Measurements from ENCODE around the gene LSG1. TPM values are rescaled to one million over a fixed set of nuclear protein-coding genes. Genes with fewer than 3 reads are reported as not detected.
"Not testable (repeated sequence)": the region's sequence is repeated elsewhere in the genome, so short reads cannot be mapped to it uniquely, and the experiment has no call there.

Gene LSG1
- total and polyA plus RNA-seq, 2 donors, result 21.7 to 29.5 TPM

DNA sequence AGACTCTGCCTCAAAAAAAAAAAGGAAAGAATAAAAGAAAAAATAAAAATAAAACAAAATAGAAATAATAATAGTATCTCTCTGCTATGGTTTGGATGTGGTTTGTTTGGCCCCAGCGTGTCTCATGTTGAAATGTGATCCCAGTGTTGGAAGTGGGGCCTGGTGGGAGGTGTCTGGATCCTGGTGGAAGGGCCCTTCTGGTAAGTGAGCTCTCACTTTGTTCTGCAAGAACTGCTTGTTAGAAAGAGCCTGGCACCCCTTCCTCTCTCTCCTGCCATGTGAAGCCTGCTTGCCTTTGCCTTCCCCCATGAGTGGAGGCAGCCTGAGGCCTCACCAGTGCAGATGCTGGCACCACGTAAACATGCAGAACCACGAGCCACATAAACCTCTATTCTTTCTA is 65.0 kb downstream of the LSG1 start:
- Histone ChIP-seq H3K4me1 (ENCODE audit: control insufficient read depth in 2 of 2, insufficient read depth in 2 of 2, low read length in 2 of 2) (no peaks in the 10 kb centered on the region), H3K36me3 (ENCODE audit: control insufficient read depth in 2 of 2, insufficient read depth in 2 of 2, low read length in 1 of 2) (peaks cover 0 to 3% of the 10 kb centered on the region in 2 donors), H3K27ac (ENCODE audit: low read depth in 1 of 2, low read length in 1 of 2) (no peak overlapping the region), H3K4me3 (ENCODE audit: low read length in 2 of 2) (no peak overlapping the region), H3K9me3 (ENCODE audit: control insufficient read depth in 2 of 2, insufficient read depth in 1 of 2, low read length in 1 of 2) (no peaks in the 10 kb centered on the region), H3K27me3 (ENCODE audit: control insufficient read depth in 2 of 2, insufficient read depth in 1 of 2, low read length in 1 of 2) (no peaks in the 10 kb centered on the region)
- DNase-seq (ENCODE audit: low read depth in 6 of 9, low spot score in 9 of 9), result no peak
- WGBS, result 96% methylated on average over 3 of the region's 3 CpGs

DNA sequence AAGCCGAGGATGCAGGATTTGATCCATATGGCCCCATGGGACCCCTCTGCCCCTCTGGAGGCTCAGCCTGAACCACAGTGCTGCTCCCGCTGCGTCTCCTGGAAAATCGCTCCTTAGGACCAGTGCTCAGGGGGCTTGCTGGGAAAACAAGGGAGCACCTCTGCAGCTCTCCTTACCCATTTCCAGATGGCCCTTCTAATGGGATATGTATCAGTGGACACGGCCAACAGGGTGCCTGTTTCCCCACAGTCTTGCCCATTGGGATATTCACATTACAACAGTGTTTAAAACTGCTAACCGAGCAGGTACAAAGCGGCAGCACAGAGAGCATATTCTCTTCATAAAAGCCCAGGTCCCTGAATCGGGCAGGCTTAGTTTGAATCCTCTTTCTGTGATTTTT is 65.8 kb downstream of the LSG1 start:
- H3K9me3 ChIP-seq (ENCODE audit: control insufficient read depth in 2 of 2, insufficient read depth in 1 of 2, low read length in 1 of 2), result no peaks in the 10 kb centered on the region
- no peaks in the 10 kb centered on the region for H3K27me3 ChIP-seq (ENCODE audit: control insufficient read depth in 2 of 2, insufficient read depth in 1 of 2, low read length in 1 of 2)
- no peak overlapping the region for H3K27ac ChIP-seq (ENCODE audit: low read depth in 1 of 2, low read length in 1 of 2)
- H3K36me3 ChIP-seq (ENCODE audit: control insufficient read depth in 2 of 2, insufficient read depth in 2 of 2, low read length in 1 of 2), result peaks cover 0 to 3% of the 10 kb centered on the region in 2 donors
- H3K4me1 ChIP-seq (ENCODE audit: control insufficient read depth in 2 of 2, insufficient read depth in 2 of 2, low read length in 2 of 2), result no peaks in the 10 kb centered on the region
- WGBS, result 86% methylated on average over 8 of the region's 8 CpGs
- DNase-seq (ENCODE audit: low read depth in 6 of 9, low spot score in 9 of 9), result no peak
- no peak overlapping the region for H3K4me3 ChIP-seq (ENCODE audit: low read length in 2 of 2)

GRCh38 chr3:194605314-194605713 is 66.7 kb downstream of the LSG1 start:
- DNase-seq (ENCODE audit: low read depth in 6 of 9, low spot score in 9 of 9); H3K27ac ChIP-seq (ENCODE audit: low read depth in 1 of 2, low read length in 1 of 2); H3K36me3 ChIP-seq (ENCODE audit: control insufficient read depth in 2 of 2, insufficient read depth in 2 of 2, low read length in 1 of 2); H3K4me3 ChIP-seq (ENCODE audit: low read length in 2 of 2); H3K4me1 ChIP-seq (ENCODE audit: control insufficient read depth in 2 of 2, insufficient read depth in 2 of 2, low read length in 2 of 2); H3K27me3 ChIP-seq (ENCODE audit: control insufficient read depth in 2 of 2, insufficient read depth in 1 of 2, low read length in 1 of 2); H3K9me3 ChIP-seq (ENCODE audit: control insufficient read depth in 2 of 2, insufficient read depth in 1 of 2, low read length in 1 of 2): not testable (repeated sequence)
- WGBS, result 96% methylated on average over 7 of the region's 7 CpGs

- Histone ChIP-seq H3K9me3 (ENCODE audit: control insufficient read depth in 2 of 2, insufficient read depth in 1 of 2, low read length in 1 of 2) (no peaks in the 10 kb centered on the region), H3K36me3 (ENCODE audit: control insufficient read depth in 2 of 2, insufficient read depth in 2 of 2, low read length in 1 of 2) (peaks cover 0 to 3% of the 10 kb centered on the region in 2 donors), H3K27me3 (ENCODE audit: control insufficient read depth in 2 of 2, insufficient read depth in 1 of 2, low read length in 1 of 2) (no peaks in the 10 kb centered on the region), H3K4me3 (ENCODE audit: low read length in 2 of 2) (no peak overlapping the region), H3K27ac (ENCODE audit: low read depth in 1 of 2, low read length in 1 of 2) (no peak overlapping the region), H3K4me1 (ENCODE audit: control insufficient read depth in 2 of 2, insufficient read depth in 2 of 2, low read length in 2 of 2) (no peaks in the 10 kb centered on the region)
- 97% methylated on average over 2 of the region's 2 CpGs for WGBS
- DNase-seq (ENCODE audit: low read depth in 6 of 9, low spot score in 9 of 9), result no peak
Observed at GRCh38 chr3:194604837-194605236, 67.2 kb downstream of the LSG1 start.

- Histone ChIP-seq H3K9me3 (ENCODE audit: control insufficient read depth in 2 of 2, insufficient read depth in 1 of 2, low read length in 1 of 2) (no peaks in the 10 kb centered on the region), H3K4me3 (ENCODE audit: low read length in 2 of 2) (no peak overlapping the region), H3K27ac (ENCODE audit: low read depth in 1 of 2, low read length in 1 of 2) (no peak overlapping the region), H3K36me3 (ENCODE audit: control insufficient read depth in 2 of 2, insufficient read depth in 2 of 2, low read length in 1 of 2) (peaks cover 0 to 3% of the 10 kb centered on the region in 2 donors), H3K27me3 (ENCODE audit: control insufficient read depth in 2 of 2, insufficient read depth in 1 of 2, low read length in 1 of 2) (no peaks in the 10 kb centered on the region), H3K4me1 (ENCODE audit: control insufficient read depth in 2 of 2, insufficient read depth in 2 of 2, low read length in 2 of 2) (no peaks in the 10 kb centered on the region)
- 92% methylated on average over 22 of the region's 22 CpGs for WGBS
- DNase-seq (ENCODE audit: low read depth in 6 of 9, low spot score in 9 of 9), result no peak
Observed at GRCh38 chr3:194604126-194604525, 67.9 kb downstream of the LSG1 start.

DNA sequence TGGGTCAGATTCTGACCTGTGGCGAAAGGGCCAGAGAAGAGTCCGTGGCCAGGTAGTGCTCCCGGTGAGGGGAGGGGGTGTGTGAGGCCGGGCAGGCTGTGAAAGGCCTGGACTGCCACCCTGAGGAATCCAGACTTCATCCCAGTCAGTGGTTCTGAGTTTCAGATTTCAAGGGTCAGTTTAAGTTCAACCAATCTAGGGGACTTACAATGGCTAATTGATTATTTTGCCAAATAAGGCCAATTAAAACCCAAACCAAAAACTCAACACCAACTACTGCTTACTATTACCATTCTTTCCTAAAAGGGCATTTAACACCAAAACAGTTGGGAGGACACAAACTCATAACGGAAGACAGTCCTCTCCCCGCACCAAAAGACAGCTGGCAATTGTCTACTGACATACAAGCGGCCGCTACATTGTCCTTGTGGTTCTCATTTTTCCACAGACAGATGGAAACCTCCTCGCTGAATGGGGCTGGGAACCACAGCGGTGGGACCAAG is 69.3 kb downstream of the LSG1 start:
- H3K4me1 ChIP-seq (ENCODE audit: control insufficient read depth in 2 of 2, insufficient read depth in 2 of 2, low read length in 2 of 2), result no peaks in the 10 kb centered on the region
- no peaks in the 10 kb centered on the region for H3K9me3 ChIP-seq (ENCODE audit: control insufficient read depth in 2 of 2, insufficient read depth in 1 of 2, low read length in 1 of 2)
- H3K36me3 ChIP-seq (ENCODE audit: control insufficient read depth in 2 of 2, insufficient read depth in 2 of 2, low read length in 1 of 2), result peaks cover 0 to 2% of the 10 kb centered on the region in 2 donors
- WGBS, result 96% methylated on average over 10 of the region's 10 CpGs
- H3K4me3 ChIP-seq (ENCODE audit: low read length in 2 of 2), result no peak overlapping the region
- no peak overlapping the region for H3K27ac ChIP-seq (ENCODE audit: low read depth in 1 of 2, low read length in 1 of 2)
- H3K27me3 ChIP-seq (ENCODE audit: control insufficient read depth in 2 of 2, insufficient read depth in 1 of 2, low read length in 1 of 2), result no peaks in the 10 kb centered on the region
- no peak for DNase-seq (ENCODE audit: low read depth in 6 of 9, low spot score in 9 of 9)

DNA sequence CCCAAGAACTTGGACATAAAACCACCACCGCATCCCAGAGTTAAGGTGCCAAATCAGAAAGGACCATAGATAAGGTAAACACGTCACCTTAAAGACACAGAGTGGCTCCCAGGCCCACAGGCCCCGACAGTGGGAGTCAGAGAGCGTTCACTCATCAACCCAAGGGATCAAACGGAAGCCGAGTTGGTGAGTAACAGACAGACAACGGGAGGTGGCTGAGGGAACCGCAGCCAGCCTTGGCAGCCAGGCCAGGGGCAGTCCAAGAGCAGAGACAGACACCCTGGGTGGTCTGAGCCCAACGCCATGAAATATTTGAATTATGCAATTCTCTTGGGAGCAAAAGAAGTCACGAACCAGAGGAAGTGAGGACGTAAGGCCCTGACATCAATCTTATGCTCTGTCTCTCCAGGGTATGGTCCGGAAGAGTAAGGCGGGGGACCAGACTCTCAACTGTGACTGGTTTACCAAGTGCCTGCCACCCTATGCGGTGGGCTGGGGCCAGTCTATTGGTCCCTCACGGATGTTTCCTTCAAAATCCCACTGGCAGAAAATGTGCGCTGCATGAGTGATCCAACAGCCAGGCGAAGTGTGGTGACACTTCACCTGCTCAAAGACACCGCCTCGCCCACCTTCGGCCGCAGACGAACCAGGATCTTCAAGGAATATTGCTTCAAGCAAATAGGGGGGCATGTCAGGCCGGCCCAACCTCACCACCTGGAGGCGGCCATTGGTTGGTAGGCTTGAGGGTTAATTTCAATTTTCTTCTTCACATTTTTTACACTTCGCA is 73.0 kb downstream of the LSG1 start:
- Histone ChIP-seq H3K4me3 (ENCODE audit: low read length in 2 of 2) (no peak overlapping the region), H3K27ac (ENCODE audit: low read depth in 1 of 2, low read length in 1 of 2) (no peak overlapping the region), H3K4me1 (ENCODE audit: control insufficient read depth in 2 of 2, insufficient read depth in 2 of 2, low read length in 2 of 2) (no peaks in the 10 kb centered on the region), H3K36me3 (ENCODE audit: control insufficient read depth in 2 of 2, insufficient read depth in 2 of 2, low read length in 1 of 2) (peaks cover 0 to 3% of the 10 kb centered on the region in 2 donors), H3K27me3 (ENCODE audit: control insufficient read depth in 2 of 2, insufficient read depth in 1 of 2, low read length in 1 of 2) (no peaks in the 10 kb centered on the region), H3K9me3 (ENCODE audit: control insufficient read depth in 2 of 2, insufficient read depth in 1 of 2, low read length in 1 of 2) (no peaks in the 10 kb centered on the region)
- DNase-seq (ENCODE audit: low read depth in 6 of 9, low spot score in 9 of 9), result no peak
- WGBS, result 93% methylated on average over 25 of the region's 25 CpGs

DNA sequence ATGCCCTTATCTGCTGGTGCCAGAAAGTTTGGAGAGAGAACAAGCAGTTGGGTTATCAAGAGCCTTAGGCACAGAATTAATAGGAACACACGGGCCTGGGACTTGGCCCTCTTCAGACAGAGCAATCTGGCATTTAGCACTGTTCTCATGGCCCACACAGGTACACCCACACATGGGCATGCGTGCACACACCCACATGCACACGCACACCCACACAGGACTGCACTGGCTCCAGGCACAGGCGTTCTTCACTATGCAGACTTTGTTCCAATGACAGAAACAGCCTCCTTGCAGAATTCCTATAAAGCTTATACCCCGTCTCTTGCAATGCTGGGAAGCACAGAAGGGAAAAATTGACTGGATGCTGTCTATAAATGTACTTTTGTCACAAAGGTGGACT is 75.1 kb downstream of the LSG1 start:
- no peaks in the 10 kb centered on the region for H3K4me1 ChIP-seq (ENCODE audit: control insufficient read depth in 2 of 2, insufficient read depth in 2 of 2, low read length in 2 of 2)
- no peaks in the 10 kb centered on the region for H3K9me3 ChIP-seq (ENCODE audit: control insufficient read depth in 2 of 2, insufficient read depth in 1 of 2, low read length in 1 of 2)
- peaks cover 0 to 3% of the 10 kb centered on the region in 2 donors for H3K36me3 ChIP-seq (ENCODE audit: control insufficient read depth in 2 of 2, insufficient read depth in 2 of 2, low read length in 1 of 2)
- DNase-seq (ENCODE audit: low read depth in 6 of 9, low spot score in 9 of 9), result no peak
- H3K27me3 ChIP-seq (ENCODE audit: control insufficient read depth in 2 of 2, insufficient read depth in 1 of 2, low read length in 1 of 2), result no peaks in the 10 kb centered on the region
- 97% methylated on average over 5 of the region's 5 CpGs for WGBS
- no peak overlapping the region for H3K4me3 ChIP-seq (ENCODE audit: low read length in 2 of 2)
- H3K27ac ChIP-seq (ENCODE audit: low read depth in 1 of 2, low read length in 1 of 2), result no peak overlapping the region

DNA sequence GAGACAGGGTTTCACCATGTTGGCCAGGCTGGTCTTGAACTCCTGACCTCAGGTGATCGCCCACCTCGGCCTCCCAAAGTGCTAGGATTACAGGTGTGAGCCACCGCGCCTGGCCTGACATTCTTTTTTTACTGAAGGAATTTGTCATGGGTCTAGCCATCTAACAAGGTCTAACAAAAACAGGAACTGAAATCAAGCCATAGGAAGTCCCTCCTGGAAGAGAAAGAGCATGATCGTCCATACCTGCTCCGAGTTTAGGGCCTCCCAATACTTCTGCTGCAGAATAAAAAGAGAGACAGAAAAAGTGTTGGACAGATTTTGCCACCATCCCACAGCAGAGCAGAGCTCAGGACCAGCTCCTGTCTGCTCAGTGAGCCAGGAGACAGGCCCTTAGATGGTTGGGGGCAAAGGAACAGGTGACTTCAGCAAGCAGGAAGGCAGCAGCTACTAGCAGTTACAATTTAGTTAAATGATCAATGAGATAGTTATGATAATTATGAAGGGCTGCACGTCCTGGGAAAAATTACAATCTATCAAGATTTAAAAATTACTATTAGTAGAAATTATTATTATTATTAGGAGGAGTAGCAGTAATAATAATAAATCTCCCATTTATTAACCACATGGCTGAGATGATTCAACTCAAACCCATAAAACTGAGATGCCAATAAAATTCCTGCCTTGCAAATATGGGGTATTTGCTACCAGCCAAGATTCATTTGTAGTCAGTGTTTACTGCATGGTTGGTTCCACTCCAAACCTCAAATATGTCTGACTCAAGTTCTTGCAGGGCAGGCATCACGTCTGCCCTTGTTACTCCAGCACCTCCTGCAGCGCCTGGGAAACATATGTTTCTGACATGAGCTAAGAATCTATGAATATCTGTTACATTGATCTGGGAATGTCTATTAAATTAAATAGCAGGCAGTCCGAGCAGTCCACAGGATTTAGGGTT is 78.9 kb downstream of the LSG1 start:
- DNase-seq (ENCODE audit: low read depth in 6 of 9, low spot score in 9 of 9), result no peak
- H3K27ac ChIP-seq (ENCODE audit: low read depth in 1 of 2, low read length in 1 of 2), result no peak overlapping the region
- no peaks in the 10 kb centered on the region for H3K4me1 ChIP-seq (ENCODE audit: control insufficient read depth in 2 of 2, insufficient read depth in 2 of 2, low read length in 2 of 2)
- no peaks in the 10 kb centered on the region for H3K9me3 ChIP-seq (ENCODE audit: control insufficient read depth in 2 of 2, insufficient read depth in 1 of 2, low read length in 1 of 2)
- 86% methylated on average over 10 of the region's 10 CpGs for WGBS
- no peaks in the 10 kb centered on the region for H3K27me3 ChIP-seq (ENCODE audit: control insufficient read depth in 2 of 2, insufficient read depth in 1 of 2, low read length in 1 of 2)
- peaks cover 5 to 7% of the 10 kb centered on the region in 2 donors for H3K36me3 ChIP-seq (ENCODE audit: control insufficient read depth in 2 of 2, insufficient read depth in 2 of 2, low read length in 1 of 2)
- no peak overlapping the region for H3K4me3 ChIP-seq (ENCODE audit: low read length in 2 of 2)
